Measurements from ENCODE around the gene CERK.
"Not testable (repeated sequence)": the region's sequence is repeated elsewhere in the genome, so short reads cannot be mapped to it uniquely, and the experiment has no call there.

The CERK gene, protein sequence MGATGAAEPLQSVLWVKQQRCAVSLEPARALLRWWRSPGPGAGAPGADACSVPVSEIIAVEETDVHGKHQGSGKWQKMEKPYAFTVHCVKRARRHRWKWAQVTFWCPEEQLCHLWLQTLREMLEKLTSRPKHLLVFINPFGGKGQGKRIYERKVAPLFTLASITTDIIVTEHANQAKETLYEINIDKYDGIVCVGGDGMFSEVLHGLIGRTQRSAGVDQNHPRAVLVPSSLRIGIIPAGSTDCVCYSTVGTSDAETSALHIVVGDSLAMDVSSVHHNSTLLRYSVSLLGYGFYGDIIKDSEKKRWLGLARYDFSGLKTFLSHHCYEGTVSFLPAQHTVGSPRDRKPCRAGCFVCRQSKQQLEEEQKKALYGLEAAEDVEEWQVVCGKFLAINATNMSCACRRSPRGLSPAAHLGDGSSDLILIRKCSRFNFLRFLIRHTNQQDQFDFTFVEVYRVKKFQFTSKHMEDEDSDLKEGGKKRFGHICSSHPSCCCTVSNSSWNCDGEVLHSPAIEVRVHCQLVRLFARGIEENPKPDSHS
- total RNA-seq = 142 to 461 reads per million in 2 experiments

- DNase-seq (ENCODE audit: low read depth) = peak; percentile 63
These were observed at the start of gene CERK for GRCh38 chr22:46737976-46738646. TSS of gene CERK (minus strand) at chr22:46738252. CDS start at chr22:46738148, 104 bp downstream.

DNA sequence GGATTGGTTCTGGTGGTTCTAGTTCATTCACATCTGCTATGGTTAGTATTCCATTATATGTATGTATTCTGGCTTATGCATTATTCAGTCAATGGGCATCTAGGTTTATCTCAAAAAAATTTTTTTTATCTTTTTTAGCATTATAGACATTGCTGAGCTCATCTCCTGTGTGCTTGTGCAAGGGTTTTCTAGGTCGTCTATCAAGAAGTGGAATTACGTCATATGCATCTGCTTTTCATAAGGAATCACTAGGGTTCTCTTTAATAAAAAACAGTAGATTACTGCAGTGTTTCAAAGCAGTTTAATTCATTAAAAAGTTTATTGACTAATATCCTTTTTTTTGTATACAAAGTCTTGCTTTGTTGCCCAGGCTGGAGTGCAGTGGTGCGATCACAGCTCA lies 45.7 kb upstream of the CERK start:
- DNase-seq (ENCODE audit: low read depth) = no peak

DNA sequence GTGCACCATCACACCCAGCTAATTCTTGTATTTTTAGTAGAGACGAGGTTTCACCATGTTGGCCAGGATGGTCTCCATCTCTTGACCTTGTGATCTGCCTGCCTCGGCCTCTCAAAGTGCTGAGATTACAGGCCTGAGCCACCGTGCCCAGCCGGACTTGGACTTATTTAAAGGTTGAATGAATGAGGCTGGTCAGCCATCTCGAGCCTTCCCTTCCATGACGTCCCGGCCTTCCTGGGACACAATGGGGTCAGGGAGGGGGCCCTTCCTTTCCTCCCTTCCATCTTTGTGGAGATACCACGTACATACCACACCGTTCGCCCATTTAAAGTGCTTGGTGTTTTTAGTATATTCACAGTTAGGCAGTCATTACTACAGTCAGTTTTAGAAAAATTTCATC lies 44.1 kb upstream of the CERK start:
- DNase-seq (ENCODE audit: low read depth) = not testable (repeated sequence)

DNA sequence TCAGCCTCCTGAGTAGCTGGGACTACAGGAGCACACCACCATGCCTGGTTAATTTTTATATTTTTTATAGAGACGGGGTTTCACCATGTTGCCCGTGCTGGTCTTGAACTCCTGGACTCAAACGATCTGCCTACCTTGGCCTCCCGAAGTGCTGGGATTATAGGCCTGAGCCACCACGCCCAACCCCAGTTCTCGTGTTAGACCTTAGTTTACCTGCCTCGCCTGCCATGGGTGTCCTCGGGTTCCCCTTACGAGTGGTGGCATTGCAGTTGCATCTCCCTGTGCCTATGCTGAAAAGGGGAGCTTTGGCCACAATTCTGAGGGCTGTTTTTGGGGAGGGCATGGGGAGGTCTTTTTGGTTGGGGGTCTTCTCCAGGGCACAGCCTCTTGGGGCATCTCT lies 43.2 kb upstream of the CERK start:
- DNase-seq (ENCODE audit: low read depth) = no peak

DNA sequence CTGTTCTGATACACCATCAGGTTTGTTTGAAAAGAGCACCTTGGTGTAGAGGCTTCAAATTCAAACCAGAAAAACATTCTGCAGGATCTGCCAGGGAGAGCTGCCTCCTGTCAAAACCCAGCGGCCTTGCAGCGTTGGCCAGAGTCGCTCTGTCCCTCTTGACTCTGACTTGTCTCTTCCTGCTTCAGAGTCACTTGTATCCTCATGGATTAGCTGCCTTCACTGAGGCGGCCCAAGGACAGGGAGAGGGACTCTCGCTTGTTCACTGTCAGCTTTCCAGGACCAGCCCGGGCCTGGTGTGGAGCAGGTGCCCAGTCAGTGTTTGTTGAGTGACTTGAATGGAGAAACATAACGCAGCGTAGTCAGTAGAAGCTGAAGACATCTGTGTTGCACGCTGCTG lies 42.4 kb upstream of the CERK start:
- no peak for DNase-seq (ENCODE audit: low read depth)

GRCh38 chr22:46779651-46780050 lies 41.6 kb upstream of the CERK start:
- DNase-seq (ENCODE audit: low read depth) = no peak

DNA sequence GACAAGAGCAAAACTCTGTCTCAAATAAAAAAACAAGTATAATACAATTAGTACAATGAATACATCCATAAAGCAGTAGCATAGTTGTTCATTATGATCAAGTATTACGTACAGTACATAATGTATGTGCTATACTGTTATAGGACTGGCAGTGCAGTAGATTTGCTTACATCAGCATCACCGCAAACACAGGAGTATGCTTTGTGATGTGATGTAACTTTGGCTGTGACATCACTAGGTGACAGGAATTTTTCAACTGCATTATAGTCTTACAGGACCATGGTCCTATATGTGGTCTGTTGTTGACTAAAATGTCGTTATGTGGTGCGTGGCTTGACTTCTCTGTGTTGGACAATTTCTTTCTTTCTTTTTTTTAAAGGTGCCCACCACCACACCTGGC lies 41.0 kb upstream of the CERK start:
- no peak for DNase-seq (ENCODE audit: low read depth)

- no peak for DNase-seq (ENCODE audit: low read depth)
These were observed 39.5 kb upstream of the CERK start for GRCh38 chr22:46777609-46777970.

GRCh38 chr22:46776876-46777608 lies 39.0 kb upstream of the CERK start:
- DNase-seq (ENCODE audit: low read depth) = no peak

DNA sequence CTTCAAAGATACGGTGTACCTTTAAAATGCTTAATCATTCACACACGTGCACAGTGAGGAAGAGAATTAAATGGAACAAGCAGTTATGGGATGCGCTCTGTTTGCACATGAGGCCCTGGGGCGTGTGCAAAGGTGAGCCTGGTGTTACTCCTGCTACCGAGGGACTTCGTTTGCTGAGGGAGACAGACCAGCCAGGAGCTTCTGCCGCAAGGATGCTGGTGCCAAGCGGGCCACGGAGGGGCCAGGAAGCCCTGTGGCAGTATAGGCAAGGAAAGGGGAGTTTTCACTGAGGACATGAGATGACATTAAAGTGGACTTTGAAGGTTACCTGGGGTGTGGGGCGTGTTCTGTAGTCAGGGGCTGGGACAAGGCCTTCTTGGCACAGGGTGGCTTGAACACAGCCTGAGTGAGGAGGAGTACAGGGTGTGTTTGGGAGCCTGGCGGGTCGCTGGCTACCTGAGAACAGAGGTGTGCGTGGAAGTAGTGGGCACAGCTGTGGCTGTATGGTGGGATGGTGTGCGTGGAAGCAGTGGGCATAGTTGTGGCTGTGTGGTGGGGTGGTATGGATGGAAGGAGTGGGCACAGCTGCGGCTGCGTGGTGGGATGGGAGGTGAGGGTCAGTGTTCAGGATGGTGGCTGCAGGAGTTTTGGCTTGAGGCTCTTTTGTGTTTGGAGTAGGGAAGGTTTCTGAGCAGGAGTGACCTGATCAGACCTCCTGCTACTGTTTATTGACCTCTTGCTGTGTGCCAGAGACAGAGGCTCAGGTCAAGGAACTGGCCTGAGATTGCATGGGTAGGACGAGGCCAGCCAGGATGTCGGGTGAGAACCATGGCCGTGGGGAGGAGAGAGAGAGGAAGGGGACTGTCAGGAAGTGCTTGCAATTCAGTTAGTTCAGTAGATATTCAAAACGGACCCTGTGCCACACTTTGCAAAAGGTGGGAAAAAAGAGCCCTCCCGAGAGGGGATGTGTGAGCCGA lies 38.1 kb upstream of the CERK start:
- no peak for DNase-seq (ENCODE audit: low read depth)

- no peak for DNase-seq (ENCODE audit: low read depth)
These were observed 37.2 kb upstream of the CERK start for GRCh38 chr22:46774980-46775849.

- no peak for DNase-seq (ENCODE audit: low read depth)
These were observed 36.4 kb upstream of the CERK start for GRCh38 chr22:46774253-46774979.

- DNase-seq (ENCODE audit: low read depth) = no peak
These were observed 35.0 kb upstream of the CERK start for GRCh38 chr22:46773076-46773475.

DNA sequence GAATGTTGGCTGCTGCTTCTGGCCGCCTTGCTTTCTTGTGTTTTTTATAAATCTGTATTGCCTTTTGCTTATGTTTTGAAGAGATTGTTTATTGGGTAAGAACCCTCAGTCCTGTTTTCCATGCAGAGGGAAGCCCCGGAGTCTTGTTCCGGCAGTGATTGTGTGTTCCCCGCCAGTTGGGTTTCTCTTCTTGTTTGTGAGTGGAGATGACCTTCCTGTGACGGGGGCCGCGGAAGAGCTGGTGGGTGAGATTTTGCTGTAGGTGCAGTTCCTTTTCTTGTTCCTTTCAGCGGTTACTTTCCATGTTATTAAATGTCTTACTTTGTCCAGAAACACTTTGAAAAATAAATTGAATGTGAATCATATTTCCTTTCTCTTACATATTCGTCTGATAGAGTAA lies 32.7 kb upstream of the CERK start:
- no peak for DNase-seq (ENCODE audit: low read depth)

GRCh38 chr22:46770151-46770641 lies 32.1 kb upstream of the CERK start:
- no peak for DNase-seq (ENCODE audit: low read depth)

DNA sequence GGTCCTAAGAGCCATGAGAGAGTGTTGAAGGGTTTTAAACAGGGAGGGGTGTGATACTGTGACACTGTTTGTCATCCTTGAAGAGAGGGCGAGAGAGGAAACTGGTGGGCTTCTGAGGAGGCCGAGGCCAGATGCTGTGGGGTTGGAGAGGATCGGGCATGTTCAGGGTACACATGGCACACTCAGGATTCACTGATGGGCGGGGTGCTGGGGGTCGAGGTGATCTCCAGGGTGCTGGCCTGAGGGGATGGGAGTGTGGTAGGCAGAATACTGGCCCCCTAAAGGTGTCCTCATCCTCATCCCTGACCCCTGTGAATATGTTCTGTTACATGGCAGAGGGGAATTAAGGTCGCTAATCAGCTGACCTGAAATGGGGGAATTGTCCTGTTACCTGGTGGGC lies 31.7 kb upstream of the CERK start:
- DNase-seq (ENCODE audit: low read depth) = no peak

DNA sequence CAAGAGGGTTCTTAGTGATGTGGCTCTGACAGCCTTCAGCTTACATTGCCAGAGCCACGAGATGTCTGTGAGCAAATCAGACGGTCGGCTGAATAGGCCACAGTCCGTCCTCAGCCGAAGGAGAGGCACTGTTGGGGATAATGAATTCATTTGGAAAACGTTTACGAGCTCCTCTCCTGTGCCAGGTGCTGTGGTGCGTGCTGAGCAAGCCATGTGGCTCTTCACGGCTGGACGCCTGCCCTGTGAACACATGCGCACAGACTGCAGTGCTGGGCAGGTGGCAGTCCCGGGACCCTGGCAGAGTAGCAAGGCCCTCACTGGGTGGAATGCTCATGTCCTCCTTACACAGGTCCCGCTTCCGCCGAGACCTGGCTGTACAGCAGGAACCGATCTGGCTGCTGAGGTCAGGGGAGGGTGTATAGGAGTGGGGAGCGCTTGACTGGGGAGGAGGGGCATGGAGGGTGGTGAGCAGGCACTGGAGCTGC lies 31.2 kb upstream of the CERK start:
- DNase-seq (ENCODE audit: low read depth) = no peak

GRCh38 chr22:46767249-46767985 lies 29.4 kb upstream of the CERK start:
- DNase-seq (ENCODE audit: low read depth) = no peak

- DNase-seq (ENCODE audit: low read depth) = no peak
These were observed 28.6 kb upstream of the CERK start for GRCh38 chr22:46766611-46767010.

All from T follicular helper cell (primary cell).